WTC11 (cell line): ENCODE data around the gene BABAM2. TPM values are rescaled to one million over a fixed set of nuclear protein-coding genes. Genes with fewer than 3 reads are reported as not detected.

Source experiments
- ATAC-seq: fragments of 200-7000 bp; cut with Tn5 transposase; 2 replicates; pipeline ENCODE4 v1.10.0; 2021; ENCODE audit warnings: mild to moderate bottlenecking, moderate library complexity
- CTCF ChIA-PET: fragments of 300-600 bp; sonication (Branson Sonifier 250); formaldehyde crosslinking; loops from one replicate; lab custom pipeline; 2021; ENCODE audit warnings: antibody characterized with exemption; lab: Charles Lee
- POLR2A ChIA-PET: fragments of 350-600 bp; sonication (Branson Sonifier 250); formaldehyde crosslinking; loops from one replicate; lab custom pipeline; 2021; ENCODE audit warnings: antibody characterized with exemption; lab: Charles Lee
- DNase-seq: peaks from one replicate; pipeline ENCODE4 v3.0.0; 2021; ENCODE audit warnings: low spot score
- H3K27ac Mint-ChIP-seq: 2 replicates; pipeline ENCODE4 v1.8.0; 2021; ENCODE audit warnings: mixed read lengths
- H3K27me3 Mint-ChIP-seq: 2 replicates; pipeline ENCODE4 v1.8.0; 2021; ENCODE audit warnings: low read depth, mild to moderate bottlenecking, moderate library complexity, mixed read lengths
- H3K36me3 Mint-ChIP-seq: 2 replicates; pipeline ENCODE4 v1.8.0; 2021; ENCODE audit warnings: mixed read lengths
- H3K4me1 Mint-ChIP-seq: 2 replicates; pipeline ENCODE4 v1.8.0; 2022; ENCODE audit warnings: mixed read lengths
- H3K4me3 Mint-ChIP-seq: 2 replicates; pipeline ENCODE4 v1.8.0; 2021; ENCODE audit warnings: mild to moderate bottlenecking, moderate library complexity, mixed read lengths
- H3K9me3 Mint-ChIP-seq: 2 replicates; pipeline ENCODE4 v1.8.0; 2021; ENCODE audit warnings: mixed read lengths
- ATF1 ChIP-seq: sonication (generic); formaldehyde crosslinking; IDR thresholded peaks from 2 replicates; pipeline ENCODE4 v1.8.1; 2023; ENCODE audit warnings: mild to moderate bottlenecking, moderate library complexity, missing genetic modification reagents
- CREM ChIP-seq: sonication (generic); formaldehyde crosslinking; IDR thresholded peaks from 2 replicates; pipeline ENCODE4 v1.8.1; 2022; ENCODE audit warnings: mild to moderate bottlenecking, missing genetic modification reagents, moderate library complexity
- FOXJ3 ChIP-seq: sonication (generic); formaldehyde crosslinking; IDR thresholded peaks from 2 replicates; pipeline ENCODE4 v1.9.0; 2021; ENCODE audit warnings: missing genetic modification reagents, mild to moderate bottlenecking, borderline replicate concordance
- IRF2 ChIP-seq: sonication (generic); formaldehyde crosslinking; IDR thresholded peaks from 2 replicates; pipeline ENCODE4 v1.8.0; 2022; ENCODE audit warnings: low read depth, missing genetic modification reagents, borderline replicate concordance
- MYBL2 ChIP-seq: sonication (generic); formaldehyde crosslinking; IDR thresholded peaks from 2 replicates; pipeline ENCODE4 v1.8.1; 2023; ENCODE audit warnings: mild to moderate bottlenecking, moderate library complexity, missing genetic modification reagents
- NR1H2 ChIP-seq: sonication (generic); formaldehyde crosslinking; IDR thresholded peaks from 2 replicates; pipeline ENCODE4 v1.9.0; 2021; ENCODE audit warnings: mild to moderate bottlenecking, moderate library complexity, missing genetic modification reagents
- NR2C2 ChIP-seq: sonication (generic); formaldehyde crosslinking; IDR thresholded peaks from 2 replicates; pipeline ENCODE4 v1.8.0; 2022; ENCODE audit warnings: mild to moderate bottlenecking, missing genetic modification reagents
- OVOL2 ChIP-seq: fragments of 250-450 bp; sonication (Bioruptor Pico); IDR thresholded peaks from 2 replicates; pipeline ENCODE4 v1.9.0; 2021; ENCODE audit warnings: mild to moderate bottlenecking, borderline replicate concordance
- RELA ChIP-seq: sonication (generic); formaldehyde crosslinking; IDR thresholded peaks from 2 replicates; pipeline ENCODE4 v1.8.1; 2022; ENCODE audit warnings: missing genetic modification reagents, mild to moderate bottlenecking, borderline replicate concordance
- ZNF232 ChIP-seq: sonication (generic); formaldehyde crosslinking; IDR thresholded peaks from 2 replicates; pipeline ENCODE4 v1.8.0; 2022; ENCODE audit warnings: mild to moderate bottlenecking, missing genetic modification reagents
- ZNF423 ChIP-seq: fragments of 250-450 bp; sonication (Bioruptor Pico); IDR thresholded peaks from 2 replicates; pipeline ENCODE4 v2.1.2; 2022; ENCODE audit warnings: mild to moderate bottlenecking, moderate library complexity
- ZNF671 ChIP-seq: fragments of 250-450 bp; sonication (Bioruptor Pico); IDR thresholded peaks from 2 replicates; pipeline ENCODE4 v1.8.0; 2021; ENCODE audit warnings: mild to moderate bottlenecking
- total RNA-seq: library from RNA; stranded (reverse); gene quantifications from 3 replicates; pipeline ENCODE4 v1.2.3, GENCODE V29; 2021
- TF ChIP-seq, protein P1 (sequence below): fragments of 250-450 bp; sonication (Bioruptor Pico); IDR thresholded peaks from 2 replicates; pipeline ENCODE4 v1.9.0; 2021; ENCODE audit warnings: mild to moderate bottlenecking
- TF ChIP-seq, protein P2 (sequence below): sonication (generic); formaldehyde crosslinking; IDR thresholded peaks from 2 replicates; pipeline ENCODE4 v1.8.1; 2022; ENCODE audit warnings: low read depth, missing genetic modification reagents, borderline replicate concordance
- TF ChIP-seq, protein P3 (sequence below): sonication (generic); formaldehyde crosslinking; IDR thresholded peaks from 2 replicates; pipeline ENCODE4 v1.8.0; 2022; ENCODE audit warnings: mild to moderate bottlenecking, missing genetic modification reagents
- TF ChIP-seq, protein P4 (sequence below): fragments of 250-450 bp; sonication (Bioruptor Pico); IDR thresholded peaks from 2 replicates; pipeline ENCODE4 v1.9.0; 2021; ENCODE audit warnings: mild to moderate bottlenecking, borderline replicate concordance
- TF ChIP-seq, protein P5 (sequence below): sonication (generic); formaldehyde crosslinking; IDR thresholded peaks from 2 replicates; pipeline ENCODE4 v1.8.0; 2022; ENCODE audit warnings: mild to moderate bottlenecking, missing genetic modification reagents
- TF ChIP-seq, protein P6 (sequence below): fragments of 250-450 bp; sonication (Bioruptor Pico); IDR thresholded peaks from 2 replicates; pipeline ENCODE4 v1.8.0; 2021; ENCODE audit warnings: mild to moderate bottlenecking
- TF ChIP-seq, protein P7 (sequence below): sonication (generic); formaldehyde crosslinking; IDR thresholded peaks from 2 replicates; pipeline ENCODE4 v1.8.1; 2023; ENCODE audit warnings: mild to moderate bottlenecking, missing genetic modification reagents
- TF ChIP-seq, protein P8 (sequence below): sonication (generic); formaldehyde crosslinking; IDR thresholded peaks from 2 replicates; pipeline ENCODE4 v1.8.1; 2022; ENCODE audit warnings: mild to moderate bottlenecking, missing genetic modification reagents, moderate library complexity, borderline replicate concordance

BABAM2 gene
- total RNA-seq, 1 experiment from 2014 or later, result 16.5 TPM

DNA sequence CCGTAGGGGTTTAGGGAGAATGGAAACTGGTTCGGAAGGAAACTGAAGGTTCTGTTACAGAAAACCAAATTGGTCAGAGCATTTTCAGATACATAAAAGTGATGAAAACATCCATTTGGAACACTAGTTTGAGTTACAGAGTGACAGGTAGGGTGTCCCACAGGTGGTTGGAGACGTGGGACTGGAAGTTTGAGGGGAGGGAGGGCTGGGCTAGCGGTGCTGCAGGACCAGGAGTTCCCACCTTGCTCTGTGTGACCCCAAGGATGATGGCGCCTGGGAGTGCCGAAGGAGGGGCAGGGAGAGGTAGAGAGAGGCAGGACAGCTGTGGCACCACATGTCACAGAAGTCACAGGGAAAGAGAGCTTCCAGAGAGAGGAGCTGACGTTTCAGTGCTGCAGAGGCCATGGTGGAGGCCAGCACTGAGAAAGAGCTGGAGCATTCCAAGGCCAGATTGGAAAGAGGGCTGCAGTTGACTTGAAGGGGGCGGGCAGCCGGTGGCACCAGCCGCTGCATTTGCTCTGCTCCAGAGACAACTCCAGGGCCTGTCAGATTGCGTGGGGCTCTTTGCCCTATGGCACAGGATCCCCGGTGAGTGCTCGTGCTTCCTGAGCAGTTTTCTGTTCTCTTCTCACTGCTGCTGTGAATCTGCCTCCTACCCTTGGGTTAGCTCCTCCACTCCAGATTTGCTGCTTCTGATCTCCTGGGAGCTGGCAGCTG lies 445.9 kb downstream of the BABAM2 start (continued):
- TF ChIP-seq, protein P1, sequence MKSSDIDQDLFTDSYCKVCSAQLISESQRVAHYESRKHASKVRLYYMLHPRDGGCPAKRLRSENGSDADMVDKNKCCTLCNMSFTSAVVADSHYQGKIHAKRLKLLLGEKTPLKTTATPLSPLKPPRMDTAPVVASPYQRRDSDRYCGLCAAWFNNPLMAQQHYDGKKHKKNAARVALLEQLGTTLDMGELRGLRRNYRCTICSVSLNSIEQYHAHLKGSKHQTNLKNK, result no peak
- TF ChIP-seq ATF1 (CRISPR knock-in tag) (no peak), ZNF671 (CRISPR knock-in tag) (no peak), OVOL2 (CRISPR knock-in tag) (no peak), ZNF423 (CRISPR knock-in tag) (no peak)

DNA sequence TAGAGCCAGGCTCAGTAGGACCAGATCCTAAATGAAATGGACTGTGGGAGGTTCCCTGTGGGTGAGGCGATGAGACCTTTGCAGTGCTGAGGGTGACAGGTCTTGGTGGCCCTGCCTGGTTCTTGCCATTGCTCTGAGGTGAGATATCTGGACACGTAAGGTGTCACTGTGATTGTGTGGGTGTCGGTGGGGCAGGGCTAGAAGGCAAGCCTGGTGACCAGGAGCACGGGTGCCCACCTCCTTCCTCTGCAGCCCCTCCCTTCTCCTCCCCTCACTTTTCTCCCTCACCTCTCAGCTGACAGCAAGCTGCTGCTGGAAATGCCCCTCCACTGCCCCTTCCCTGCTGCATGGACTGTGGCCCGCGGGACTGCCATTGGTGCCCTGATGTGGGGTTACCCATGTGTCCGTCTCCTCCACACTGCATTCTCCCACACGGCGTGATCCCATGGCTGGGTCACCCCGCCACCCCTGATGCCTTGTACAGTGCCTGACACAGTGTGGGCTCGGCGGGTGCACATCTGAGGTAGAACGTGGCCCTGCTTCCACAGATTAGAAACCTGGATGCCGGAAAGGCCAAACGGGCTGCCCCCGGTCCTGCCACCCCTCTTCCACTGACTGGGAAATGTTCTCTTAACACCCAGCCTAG lies 446.6 kb downstream of the BABAM2 start:
- Mint-ChIP-seq H3K27me3 (no peaks in the 10 kb centered on the region), H3K4me3 (no peak overlapping the region), H3K27ac (no peak overlapping the region), H3K4me1 (peaks cover 13% of the 10 kb centered on the region), H3K9me3 (no peaks in the 10 kb centered on the region), H3K36me3 (no peaks in the 10 kb centered on the region)
- ChIA-PET POLR2A (no interaction called here), CTCF (no interaction called here)
- DNase-seq (no peak), ATAC-seq (no peak)
- TF ChIP-seq RELA (CRISPR knock-in tag) (no peak), ZNF232 (CRISPR knock-in tag) (no peak), CREM (no peak), FOXJ3 (CRISPR knock-in tag) (no peak), IRF2 (CRISPR knock-in tag) (no peak), MYBL2 (CRISPR knock-in tag) (no peak), NR1H2 (CRISPR knock-in tag) (no peak), NR2C2 (CRISPR knock-in tag) (no peak), ATF1 (CRISPR knock-in tag) (no peak)
- TF ChIP-seq, protein P2, sequence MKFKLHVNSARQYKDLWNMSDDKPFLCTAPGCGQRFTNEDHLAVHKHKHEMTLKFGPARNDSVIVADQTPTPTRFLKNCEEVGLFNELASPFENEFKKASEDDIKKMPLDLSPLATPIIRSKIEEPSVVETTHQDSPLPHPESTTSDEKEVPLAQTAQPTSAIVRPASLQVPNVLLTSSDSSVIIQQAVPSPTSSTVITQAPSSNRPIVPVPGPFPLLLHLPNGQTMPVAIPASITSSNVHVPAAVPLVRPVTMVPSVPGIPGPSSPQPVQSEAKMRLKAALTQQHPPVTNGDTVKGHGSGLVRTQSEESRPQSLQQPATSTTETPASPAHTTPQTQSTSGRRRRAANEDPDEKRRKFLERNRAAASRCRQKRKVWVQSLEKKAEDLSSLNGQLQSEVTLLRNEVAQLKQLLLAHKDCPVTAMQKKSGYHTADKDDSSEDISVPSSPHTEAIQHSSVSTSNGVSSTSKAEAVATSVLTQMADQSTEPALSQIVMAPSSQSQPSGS (CRISPR knock-in tag), result no peak
- TF ChIP-seq, protein P3, sequence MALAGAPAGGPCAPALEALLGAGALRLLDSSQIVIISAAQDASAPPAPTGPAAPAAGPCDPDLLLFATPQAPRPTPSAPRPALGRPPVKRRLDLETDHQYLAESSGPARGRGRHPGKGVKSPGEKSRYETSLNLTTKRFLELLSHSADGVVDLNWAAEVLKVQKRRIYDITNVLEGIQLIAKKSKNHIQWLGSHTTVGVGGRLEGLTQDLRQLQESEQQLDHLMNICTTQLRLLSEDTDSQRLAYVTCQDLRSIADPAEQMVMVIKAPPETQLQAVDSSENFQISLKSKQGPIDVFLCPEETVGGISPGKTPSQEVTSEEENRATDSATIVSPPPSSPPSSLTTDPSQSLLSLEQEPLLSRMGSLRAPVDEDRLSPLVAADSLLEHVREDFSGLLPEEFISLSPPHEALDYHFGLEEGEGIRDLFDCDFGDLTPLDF, result no peak
- TF ChIP-seq, protein P4, sequence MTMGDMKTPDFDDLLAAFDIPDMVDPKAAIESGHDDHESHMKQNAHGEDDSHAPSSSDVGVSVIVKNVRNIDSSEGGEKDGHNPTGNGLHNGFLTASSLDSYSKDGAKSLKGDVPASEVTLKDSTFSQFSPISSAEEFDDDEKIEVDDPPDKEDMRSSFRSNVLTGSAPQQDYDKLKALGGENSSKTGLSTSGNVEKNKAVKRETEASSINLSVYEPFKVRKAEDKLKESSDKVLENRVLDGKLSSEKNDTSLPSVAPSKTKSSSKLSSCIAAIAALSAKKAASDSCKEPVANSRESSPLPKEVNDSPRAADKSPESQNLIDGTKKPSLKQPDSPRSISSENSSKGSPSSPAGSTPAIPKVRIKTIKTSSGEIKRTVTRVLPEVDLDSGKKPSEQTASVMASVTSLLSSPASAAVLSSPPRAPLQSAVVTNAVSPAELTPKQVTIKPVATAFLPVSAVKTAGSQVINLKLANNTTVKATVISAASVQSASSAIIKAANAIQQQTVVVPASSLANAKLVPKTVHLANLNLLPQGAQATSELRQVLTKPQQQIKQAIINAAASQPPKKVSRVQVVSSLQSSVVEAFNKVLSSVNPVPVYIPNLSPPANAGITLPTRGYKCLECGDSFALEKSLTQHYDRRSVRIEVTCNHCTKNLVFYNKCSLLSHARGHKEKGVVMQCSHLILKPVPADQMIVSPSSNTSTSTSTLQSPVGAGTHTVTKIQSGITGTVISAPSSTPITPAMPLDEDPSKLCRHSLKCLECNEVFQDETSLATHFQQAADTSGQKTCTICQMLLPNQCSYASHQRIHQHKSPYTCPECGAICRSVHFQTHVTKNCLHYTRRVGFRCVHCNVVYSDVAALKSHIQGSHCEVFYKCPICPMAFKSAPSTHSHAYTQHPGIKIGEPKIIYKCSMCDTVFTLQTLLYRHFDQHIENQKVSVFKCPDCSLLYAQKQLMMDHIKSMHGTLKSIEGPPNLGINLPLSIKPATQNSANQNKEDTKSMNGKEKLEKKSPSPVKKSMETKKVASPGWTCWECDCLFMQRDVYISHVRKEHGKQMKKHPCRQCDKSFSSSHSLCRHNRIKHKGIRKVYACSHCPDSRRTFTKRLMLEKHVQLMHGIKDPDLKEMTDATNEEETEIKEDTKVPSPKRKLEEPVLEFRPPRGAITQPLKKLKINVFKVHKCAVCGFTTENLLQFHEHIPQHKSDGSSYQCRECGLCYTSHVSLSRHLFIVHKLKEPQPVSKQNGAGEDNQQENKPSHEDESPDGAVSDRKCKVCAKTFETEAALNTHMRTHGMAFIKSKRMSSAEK, result no peak
- TF ChIP-seq, protein P5, sequence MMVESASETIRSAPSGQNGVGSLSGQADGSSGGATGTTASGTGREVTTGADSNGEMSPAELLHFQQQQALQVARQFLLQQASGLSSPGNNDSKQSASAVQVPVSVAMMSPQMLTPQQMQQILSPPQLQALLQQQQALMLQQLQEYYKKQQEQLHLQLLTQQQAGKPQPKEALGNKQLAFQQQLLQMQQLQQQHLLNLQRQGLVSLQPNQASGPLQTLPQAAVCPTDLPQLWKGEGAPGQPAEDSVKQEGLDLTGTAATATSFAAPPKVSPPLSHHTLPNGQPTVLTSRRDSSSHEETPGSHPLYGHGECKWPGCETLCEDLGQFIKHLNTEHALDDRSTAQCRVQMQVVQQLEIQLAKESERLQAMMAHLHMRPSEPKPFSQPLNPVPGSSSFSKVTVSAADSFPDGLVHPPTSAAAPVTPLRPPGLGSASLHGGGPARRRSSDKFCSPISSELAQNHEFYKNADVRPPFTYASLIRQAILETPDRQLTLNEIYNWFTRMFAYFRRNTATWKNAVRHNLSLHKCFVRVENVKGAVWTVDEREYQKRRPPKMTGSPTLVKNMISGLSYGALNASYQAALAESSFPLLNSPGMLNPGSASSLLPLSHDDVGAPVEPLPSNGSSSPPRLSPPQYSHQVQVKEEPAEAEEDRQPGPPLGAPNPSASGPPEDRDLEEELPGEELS, result no peak
- TF ChIP-seq, protein P1, result no peak
- TF ChIP-seq, protein P6, sequence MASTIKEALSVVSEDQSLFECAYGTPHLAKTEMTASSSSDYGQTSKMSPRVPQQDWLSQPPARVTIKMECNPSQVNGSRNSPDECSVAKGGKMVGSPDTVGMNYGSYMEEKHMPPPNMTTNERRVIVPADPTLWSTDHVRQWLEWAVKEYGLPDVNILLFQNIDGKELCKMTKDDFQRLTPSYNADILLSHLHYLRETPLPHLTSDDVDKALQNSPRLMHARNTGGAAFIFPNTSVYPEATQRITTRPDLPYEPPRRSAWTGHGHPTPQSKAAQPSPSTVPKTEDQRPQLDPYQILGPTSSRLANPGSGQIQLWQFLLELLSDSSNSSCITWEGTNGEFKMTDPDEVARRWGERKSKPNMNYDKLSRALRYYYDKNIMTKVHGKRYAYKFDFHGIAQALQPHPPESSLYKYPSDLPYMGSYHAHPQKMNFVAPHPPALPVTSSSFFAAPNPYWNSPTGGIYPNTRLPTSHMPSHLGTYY (CRISPR knock-in tag), result no peak
- TF ChIP-seq, protein P7, sequence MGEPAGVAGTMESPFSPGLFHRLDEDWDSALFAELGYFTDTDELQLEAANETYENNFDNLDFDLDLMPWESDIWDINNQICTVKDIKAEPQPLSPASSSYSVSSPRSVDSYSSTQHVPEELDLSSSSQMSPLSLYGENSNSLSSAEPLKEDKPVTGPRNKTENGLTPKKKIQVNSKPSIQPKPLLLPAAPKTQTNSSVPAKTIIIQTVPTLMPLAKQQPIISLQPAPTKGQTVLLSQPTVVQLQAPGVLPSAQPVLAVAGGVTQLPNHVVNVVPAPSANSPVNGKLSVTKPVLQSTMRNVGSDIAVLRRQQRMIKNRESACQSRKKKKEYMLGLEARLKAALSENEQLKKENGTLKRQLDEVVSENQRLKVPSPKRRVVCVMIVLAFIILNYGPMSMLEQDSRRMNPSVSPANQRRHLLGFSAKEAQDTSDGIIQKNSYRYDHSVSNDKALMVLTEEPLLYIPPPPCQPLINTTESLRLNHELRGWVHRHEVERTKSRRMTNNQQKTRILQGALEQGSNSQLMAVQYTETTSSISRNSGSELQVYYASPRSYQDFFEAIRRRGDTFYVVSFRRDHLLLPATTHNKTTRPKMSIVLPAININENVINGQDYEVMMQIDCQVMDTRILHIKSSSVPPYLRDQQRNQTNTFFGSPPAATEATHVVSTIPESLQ, result no peak
- TF ChIP-seq, protein P8, sequence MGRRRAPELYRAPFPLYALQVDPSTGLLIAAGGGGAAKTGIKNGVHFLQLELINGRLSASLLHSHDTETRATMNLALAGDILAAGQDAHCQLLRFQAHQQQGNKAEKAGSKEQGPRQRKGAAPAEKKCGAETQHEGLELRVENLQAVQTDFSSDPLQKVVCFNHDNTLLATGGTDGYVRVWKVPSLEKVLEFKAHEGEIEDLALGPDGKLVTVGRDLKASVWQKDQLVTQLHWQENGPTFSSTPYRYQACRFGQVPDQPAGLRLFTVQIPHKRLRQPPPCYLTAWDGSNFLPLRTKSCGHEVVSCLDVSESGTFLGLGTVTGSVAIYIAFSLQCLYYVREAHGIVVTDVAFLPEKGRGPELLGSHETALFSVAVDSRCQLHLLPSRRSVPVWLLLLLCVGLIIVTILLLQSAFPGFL (CRISPR knock-in tag), result no peak
